GM18868 (cell line): ENCODE data around the gene RAP2A.
A peak's percentile ranks its signal among the peaks of the same experiment; 100 is the strongest.

Experiments used
- ATAC-seq: cut with Tn5 transposase; IDR thresholded peaks from one replicate; pipeline ENCODE4 v1.9.1; 2021; ENCODE audit warnings: mild to moderate bottlenecking, moderate library complexity; ENCODE audit not compliant: unreplicated experiment

The RAP2A gene

GRCh38 chr13:97433727-97434396 lies at the start of gene RAP2A:
Gene RAP2A, plus strand, starts transcription at chr13:97434169. Its CDS starts 302 bp downstream, at chr13:97434471.
- peak; percentile 46 for ATAC-seq

DNA sequence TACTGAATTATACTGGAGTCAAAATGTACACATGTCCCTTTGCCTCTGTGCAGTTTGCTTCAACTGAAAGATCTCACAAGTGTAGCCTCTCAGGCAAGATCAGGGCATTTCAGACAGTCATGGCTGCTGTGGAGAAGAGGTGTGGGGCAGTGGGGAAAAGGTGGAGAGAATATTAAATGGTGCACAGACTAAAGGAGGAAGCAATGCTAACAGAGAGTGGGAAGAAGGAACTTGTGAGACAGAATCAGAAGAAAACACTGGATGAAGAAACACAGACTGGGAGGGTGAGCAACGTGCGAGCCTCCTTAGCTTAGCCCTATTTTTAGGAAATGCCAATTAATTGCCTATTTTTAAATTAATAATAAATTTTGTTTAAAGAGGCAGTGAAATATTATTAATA lies 49.6 kb upstream of the RAP2A start:
- ATAC-seq: no peak

DNA sequence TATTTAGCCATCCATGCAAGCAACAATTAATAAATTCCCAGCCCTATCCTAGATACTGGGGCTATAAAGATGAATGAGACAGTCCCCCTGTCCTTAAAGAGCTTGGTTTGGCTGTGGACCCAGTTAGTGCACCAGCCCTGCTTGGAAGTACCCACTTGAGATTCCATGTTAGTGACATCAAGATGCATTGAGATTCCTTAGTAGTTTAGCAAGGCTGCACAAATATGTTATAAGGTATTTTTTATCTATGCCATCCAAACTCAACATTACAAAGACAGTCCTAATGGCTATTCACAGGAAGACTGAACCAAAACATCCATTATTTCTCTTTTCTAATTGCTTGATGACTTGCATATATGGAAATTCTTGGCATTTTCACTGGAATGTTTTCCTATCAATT lies 48.8 kb upstream of the RAP2A start:
- ATAC-seq: no peak

DNA sequence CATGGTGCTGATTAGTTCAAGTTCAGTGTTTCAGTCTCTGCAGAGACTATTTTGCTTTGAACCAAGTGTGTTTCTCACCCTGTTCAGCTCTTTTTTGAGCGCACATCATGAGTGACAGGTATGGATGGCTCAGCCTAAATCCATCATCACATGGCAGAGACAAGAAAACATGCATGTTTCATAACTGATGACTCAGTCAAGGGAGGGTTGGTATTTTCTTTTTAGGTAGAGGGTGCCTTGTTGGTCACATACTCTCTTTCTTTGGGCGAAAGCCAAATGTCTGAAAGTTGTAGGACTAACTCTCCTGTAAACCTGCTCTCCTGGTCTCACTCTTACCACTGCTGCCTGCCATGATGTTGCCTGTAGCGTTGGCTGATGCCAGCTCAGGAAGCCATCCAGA lies 48.1 kb upstream of the RAP2A start:
- no peak for ATAC-seq

- ATAC-seq: peak; percentile 61
Measured at GRCh38 chr13:97386801-97387484, 47.0 kb upstream of the RAP2A start.

GRCh38 chr13:97387485-97387839 lies 46.5 kb upstream of the RAP2A start:
- no peak for ATAC-seq

DNA sequence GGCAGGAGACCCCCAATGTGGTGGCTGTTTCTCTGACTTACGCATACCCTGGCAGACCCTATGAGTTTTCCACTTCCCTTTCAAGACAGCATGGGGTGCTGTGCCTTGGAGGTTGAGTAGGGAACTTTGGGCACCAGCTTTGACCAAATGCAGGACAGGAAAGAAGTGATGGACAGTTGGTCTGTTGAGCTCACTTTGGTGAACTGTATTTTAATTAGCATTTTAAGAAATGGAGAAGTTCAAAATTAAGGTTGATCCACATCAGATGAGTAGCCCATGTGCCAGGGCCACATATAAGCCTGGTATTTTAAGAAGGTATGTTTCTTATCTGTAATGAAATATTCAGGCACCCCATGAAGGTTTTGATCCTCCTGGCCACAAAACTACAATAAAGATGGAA lies 46.1 kb upstream of the RAP2A start:
- no peak for ATAC-seq

GRCh38 chr13:97388373-97388772 lies 45.6 kb upstream of the RAP2A start:
- ATAC-seq: no peak

DNA sequence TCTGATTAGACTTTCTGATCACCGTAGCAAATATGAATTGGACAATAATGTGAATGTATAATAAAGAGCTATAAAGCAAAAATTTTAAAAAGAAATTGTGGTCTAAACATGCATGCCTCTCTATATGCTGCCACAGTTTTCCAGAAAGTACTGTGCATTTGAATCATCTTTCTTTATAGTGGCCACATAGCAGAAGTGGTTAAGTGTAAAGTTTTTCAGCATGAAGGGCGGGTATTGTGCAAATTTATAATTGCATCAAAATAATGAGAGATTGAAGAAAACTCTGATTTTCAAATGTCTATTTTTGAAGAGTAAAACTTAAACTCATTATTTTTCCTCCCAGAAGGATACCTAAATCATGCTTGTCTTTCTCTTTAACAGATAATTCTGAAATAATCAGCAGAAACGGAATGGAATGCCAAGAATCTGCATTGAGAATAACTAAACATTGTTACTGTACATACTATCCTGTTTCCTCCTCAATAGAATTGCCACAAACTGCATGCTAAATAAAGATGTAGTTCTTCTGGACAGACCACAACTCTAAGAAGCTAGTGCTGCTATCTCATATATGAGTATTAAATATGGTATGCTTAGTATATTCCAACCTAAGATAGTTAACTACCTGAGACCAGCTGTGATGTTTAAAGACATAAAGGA lies 42.9 kb upstream of the RAP2A start:
- ATAC-seq: no peak

DNA sequence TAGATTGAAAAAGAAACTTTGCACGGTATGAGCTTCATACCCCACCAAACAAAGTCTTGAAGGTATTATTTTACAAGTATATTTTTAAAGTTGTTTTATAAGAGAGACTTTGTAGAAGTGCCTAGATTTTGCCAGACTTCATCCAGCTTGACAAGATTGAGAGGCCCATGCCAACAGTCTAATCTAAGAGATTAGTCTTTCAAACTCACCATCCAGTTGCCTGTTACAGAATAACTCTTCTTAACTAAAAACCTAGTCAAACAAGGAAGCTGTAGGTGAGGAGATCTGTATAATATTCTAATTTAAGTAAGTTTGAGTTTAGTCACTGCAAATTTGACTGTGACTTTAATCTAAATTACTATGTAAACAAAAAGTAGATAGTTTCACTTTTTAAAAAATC lies 41.9 kb upstream of the RAP2A start:
- ATAC-seq: no peak

DNA sequence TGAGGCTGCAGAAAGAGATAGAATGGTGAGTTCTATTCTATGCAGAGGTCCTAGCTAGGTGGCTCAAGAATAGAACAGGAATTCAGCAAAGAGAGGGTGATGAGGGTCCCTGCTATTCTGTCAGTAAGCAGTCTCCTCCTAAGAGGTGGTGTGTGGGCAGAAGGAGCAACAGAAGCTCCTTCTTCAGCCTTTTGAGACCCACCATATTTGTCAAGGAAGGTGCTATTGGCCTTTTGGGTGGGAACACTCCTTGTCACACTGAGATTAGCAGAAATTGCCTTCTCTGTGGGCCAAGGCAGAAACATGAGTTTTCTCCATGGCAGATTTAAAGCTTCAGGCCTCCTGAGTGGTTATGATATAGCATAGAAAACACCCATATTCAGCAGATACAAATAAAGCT lies 39.4 kb upstream of the RAP2A start:
- ATAC-seq: no peak

DNA sequence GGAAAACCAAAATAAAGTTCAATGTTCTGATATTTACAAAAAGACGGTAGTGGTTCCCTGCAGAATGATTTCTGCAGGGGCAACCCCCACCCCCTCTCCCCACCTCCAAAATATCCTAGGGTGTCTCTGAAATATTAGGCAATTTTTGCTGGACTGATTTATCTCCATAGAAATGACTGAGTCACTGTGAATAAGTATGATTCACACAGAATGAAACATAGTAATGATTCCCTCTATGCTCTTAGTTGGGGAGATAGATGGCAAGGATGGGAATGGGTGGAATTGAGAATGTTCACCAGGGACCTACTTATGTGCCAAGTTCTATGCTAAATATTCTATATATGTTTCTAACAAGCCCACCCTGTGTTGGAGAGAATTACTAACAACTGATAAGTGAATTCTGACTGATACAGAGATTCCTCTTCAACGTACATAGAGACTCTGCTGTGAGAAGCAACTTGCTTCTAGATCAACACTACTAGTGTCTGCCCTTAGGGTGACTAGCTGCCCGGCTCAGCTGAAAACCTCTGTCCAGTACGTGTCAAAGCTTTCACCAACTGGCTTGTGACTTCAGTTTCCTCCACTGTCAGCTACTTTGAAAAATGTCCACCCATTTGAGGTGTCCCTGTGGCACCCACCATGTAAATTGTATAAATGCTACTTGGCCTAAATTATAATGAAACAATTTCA lies 38.4 kb upstream of the RAP2A start:
- no peak for ATAC-seq

DNA sequence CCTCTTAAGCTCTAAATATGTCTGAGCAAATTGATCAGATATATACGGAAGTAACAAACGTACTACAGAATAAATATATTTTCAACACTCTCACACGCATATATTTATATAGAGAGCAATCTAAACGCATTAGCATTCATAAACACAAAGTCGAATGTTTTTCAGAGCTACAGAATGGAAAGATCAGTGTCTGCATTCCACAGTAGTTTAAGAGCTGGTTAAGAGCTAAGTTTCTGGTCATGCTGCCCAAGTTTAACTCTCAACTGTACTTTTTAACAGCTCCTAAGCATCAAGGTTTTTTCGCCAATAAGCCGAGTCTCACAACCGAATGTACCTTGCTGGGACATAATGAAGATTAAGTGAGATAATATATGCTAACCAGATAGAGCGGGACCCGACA lies 36.7 kb upstream of the RAP2A start:
- no peak for ATAC-seq

DNA sequence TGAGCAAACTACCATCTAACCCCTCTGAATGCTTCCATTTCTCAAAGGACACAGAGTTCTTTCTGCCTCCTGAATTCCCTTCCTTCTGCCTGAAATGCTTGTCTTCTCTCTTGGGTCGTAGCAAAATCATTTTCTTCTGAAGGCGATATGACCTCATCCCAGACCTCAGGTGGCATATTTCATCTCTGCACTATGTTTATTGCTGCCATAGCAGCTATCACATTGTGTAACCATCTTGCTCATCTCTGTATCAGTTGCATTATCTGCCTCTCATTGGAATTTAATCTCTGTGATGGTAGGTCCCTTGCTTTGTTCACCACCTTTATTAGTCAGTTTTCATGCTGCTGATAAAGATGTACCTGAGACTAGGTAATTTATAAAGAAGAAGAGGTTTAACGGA lies 32.5 kb upstream of the RAP2A start:
- ATAC-seq: no peak

DNA sequence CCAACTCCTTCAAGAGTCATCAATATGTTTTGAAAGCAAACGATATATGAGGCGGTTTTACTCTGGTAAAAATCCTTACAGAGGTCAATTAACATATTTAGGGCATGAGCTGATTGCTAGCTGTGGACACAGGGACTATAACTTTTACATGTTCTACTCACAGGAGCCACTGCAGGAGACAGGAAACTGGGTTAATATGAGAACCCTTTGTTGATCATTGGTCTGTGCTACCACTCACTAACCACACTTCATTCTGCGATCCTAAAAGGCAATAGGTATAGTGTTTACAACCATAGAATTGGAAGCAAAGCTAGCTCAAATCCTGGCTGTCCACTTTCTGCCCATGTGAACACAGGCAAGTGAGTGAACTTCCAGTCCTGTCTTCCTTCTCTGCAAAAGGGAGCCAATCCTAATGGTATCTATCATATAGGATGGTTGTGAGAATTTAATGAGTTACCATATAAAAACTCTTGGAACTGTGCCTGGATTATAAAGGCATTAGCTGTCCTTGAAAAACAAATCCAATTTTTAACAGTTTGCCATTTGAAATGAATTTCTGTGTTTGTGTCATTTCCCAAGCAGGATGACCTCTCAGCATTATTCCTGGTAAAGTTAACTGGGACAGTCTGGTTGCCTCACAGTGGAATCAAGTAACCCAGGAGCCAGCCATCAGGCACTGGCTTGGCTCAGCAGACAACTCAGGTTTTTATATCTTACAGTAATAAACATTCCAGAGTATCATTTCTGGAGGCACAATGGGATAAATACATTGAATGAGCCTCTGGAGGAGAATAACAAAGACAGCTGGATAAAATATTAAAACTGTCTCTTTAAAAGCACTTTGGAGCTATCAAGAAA lies 29.8 kb upstream of the RAP2A start:
- no peak for ATAC-seq

- ATAC-seq: no peak
Measured at GRCh38 chr13:97407540-97407939, 26.4 kb upstream of the RAP2A start.

- ATAC-seq: no peak
Measured at GRCh38 chr13:97408938-97409337, 25.0 kb upstream of the RAP2A start.

GRCh38 chr13:97411984-97412383 lies 22.0 kb upstream of the RAP2A start:
- no peak for ATAC-seq

- no peak for ATAC-seq
Measured at GRCh38 chr13:97413694-97414093, 20.3 kb upstream of the RAP2A start.

- ATAC-seq: no peak
Measured at GRCh38 chr13:97414392-97414791, 19.6 kb upstream of the RAP2A start.

GRCh38 chr13:97417698-97418097 lies 16.3 kb upstream of the RAP2A start:
- ATAC-seq: no peak
